Activated T-helper 17 cell treated with anti-CD3 and anti-CD28 coated beads, Interleukin-2, amount 50 U/mL, for 72 hours (primary cell): ENCODE results near the gene ZC3H10. TPM values are rescaled to one million over a fixed set of nuclear protein-coding genes. Genes with fewer than 3 reads are reported as not detected.
"Not testable (repeated sequence)": the region's sequence is repeated elsewhere in the genome, so short reads cannot be mapped to it uniquely, and the experiment has no call there.

Experiments used
- ATAC-seq: fragments of 150-1000 bp; cut with Tn5 transposase; replicated peaks from 2 replicates; pipeline ENCODE4 v1.10.0; 2021; ENCODE audit warnings: mild to moderate bottlenecking, moderate library complexity
- H3K27ac Mint-ChIP-seq: one replicate; pipeline ENCODE4 v1.8.0; 2022; ENCODE audit warnings: mixed read lengths
- H3K27me3 Mint-ChIP-seq: one replicate; pipeline ENCODE4 v1.8.0; 2022; ENCODE audit warnings: mixed read lengths
- H3K36me3 Mint-ChIP-seq: one replicate; pipeline ENCODE4 v1.8.0; 2022; ENCODE audit warnings: low read depth, mild to moderate bottlenecking, mixed read lengths
- H3K4me1 Mint-ChIP-seq: one replicate; pipeline ENCODE4 v1.8.0; 2022; ENCODE audit warnings: mixed read lengths
- H3K4me3 Mint-ChIP-seq: one replicate; pipeline ENCODE4 v1.8.0; 2022; ENCODE audit warnings: mild to moderate bottlenecking, mixed read lengths
- H3K9me3 Mint-ChIP-seq: one replicate; pipeline ENCODE4 v1.8.0; 2022; ENCODE audit warnings: mixed read lengths
- total RNA-seq, 2 donors: library from RNA; stranded (reverse); gene quantifications; one replicate each; pipeline ENCODE4 v1.2.3, GENCODE V29; 2022

The ZC3H10 gene
- total RNA-seq, 2 donors from 2014 or later, result 7.8 to 8.0 TPM

- H3K4me3 Mint-ChIP-seq, result no peak overlapping the region
- peaks cover 87% of the 10 kb centered on the region for H3K36me3 Mint-ChIP-seq
- H3K4me1 Mint-ChIP-seq, result peaks cover 8% of the 10 kb centered on the region
- no peaks in the 10 kb centered on the region for H3K9me3 Mint-ChIP-seq
- peak overlapping the region; percentile 18 for H3K27ac Mint-ChIP-seq
- ATAC-seq, result no peak
- no peaks in the 10 kb centered on the region for H3K27me3 Mint-ChIP-seq
Measured at GRCh38 chr12:56114084-56114483, 4.0 kb upstream of the ZC3H10 start.

- H3K9me3 Mint-ChIP-seq, result no peaks in the 10 kb centered on the region
- peak overlapping the region; percentile 100 for H3K27ac Mint-ChIP-seq
- no peaks in the 10 kb centered on the region for H3K27me3 Mint-ChIP-seq
- peak overlapping the region; percentile 97 for H3K4me3 Mint-ChIP-seq
- H3K36me3 Mint-ChIP-seq, result peaks cover 84% of the 10 kb centered on the region
- no peak for ATAC-seq
- H3K4me1 Mint-ChIP-seq, result peaks cover 16% of the 10 kb centered on the region
Measured at GRCh38 chr12:56115329-56115728, 2.7 kb upstream of the ZC3H10 start.

GRCh38 chr12:56116267-56117081 lies 1.6 kb upstream of the ZC3H10 start, which contains the start of gene RPL41:
RPL41 (plus strand) TSS chr12:56116633.
- H3K9me3 Mint-ChIP-seq, result no peaks in the 10 kb centered on the region
- H3K4me1 Mint-ChIP-seq, result peaks cover 16% of the 10 kb centered on the region
- peak; percentile 57 for ATAC-seq
- no peaks in the 10 kb centered on the region for H3K27me3 Mint-ChIP-seq
- peak within 1 kb of the TSS; percentile 100 for H3K27ac Mint-ChIP-seq
- H3K36me3 Mint-ChIP-seq, result peaks cover 84% of the 10 kb centered on the region
- peak within 1 kb of the TSS; percentile 97 for H3K4me3 Mint-ChIP-seq

DNA sequence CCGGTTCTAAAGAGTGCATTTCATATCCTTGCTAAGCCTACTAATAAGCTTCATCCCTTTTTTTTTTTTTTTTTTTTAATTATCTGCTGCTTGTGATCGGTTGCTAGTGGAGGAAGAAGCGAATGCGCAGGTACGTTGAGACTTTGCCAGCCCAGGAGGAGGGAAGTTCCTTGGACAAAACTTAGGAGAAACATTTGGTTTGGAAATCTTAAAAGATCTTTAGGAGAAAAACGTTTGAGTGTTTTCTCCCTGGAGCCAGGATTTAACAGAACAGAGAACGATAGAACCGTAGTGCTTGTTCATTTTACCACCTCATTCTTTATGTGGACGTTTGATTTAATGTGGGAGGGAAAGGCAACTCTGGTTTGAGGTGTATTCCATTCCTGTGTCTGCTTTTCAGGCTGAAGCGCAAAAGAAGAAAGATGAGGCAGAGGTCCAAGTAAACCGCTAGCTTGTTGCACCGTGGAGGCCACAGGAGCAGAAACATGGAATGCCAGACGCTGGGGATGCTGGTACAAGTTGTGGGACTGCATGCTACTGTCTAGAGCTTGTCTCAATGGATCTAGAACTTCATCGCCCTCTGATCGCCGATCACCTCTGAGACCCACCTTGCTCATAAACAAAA lies 872 bp upstream of the ZC3H10 start:
- Mint-ChIP-seq H3K27ac (peak overlapping the region; percentile 100), H3K4me3 (peak overlapping the region; percentile 97), H3K36me3 (peaks cover 84% of the 10 kb centered on the region), H3K4me1 (peaks cover 16% of the 10 kb centered on the region)
- H3K27me3 Mint-ChIP-seq, H3K9me3 Mint-ChIP-seq, ATAC-seq: not testable (repeated sequence)

- peak; percentile 1 for ATAC-seq
- Mint-ChIP-seq H3K27ac (peak overlapping the region; percentile 100), H3K27me3 (no peaks in the 10 kb centered on the region), H3K9me3 (no peaks in the 10 kb centered on the region), H3K36me3 (peaks cover 72% of the 10 kb centered on the region), H3K4me3 (peak overlapping the region; percentile 97), H3K4me1 (peaks cover 19% of the 10 kb centered on the region)
Measured at GRCh38 chr12:56118688-56119357, 757 bp downstream of the ZC3H10 start.

DNA sequence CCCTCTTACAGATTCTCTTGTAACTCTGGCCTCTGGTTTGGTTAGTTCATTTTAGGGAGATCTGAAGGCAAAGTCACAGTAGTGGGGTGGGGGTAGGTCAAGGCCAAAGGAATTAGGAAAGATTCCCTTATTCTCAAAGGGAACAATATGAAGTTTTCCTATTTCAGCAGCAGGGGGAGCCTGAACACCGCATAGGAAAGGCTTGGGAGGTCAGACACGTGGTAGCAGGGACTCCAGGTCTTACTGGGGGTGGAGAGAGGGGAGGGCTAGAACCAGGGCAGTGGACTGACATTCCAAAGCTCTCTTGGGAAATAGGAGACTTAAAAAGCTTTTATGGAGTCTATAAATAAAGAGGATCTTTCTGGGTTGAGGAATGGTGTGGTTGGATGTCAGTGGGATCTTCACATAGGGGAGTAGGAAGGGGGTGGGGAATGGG lies 1.3 kb downstream of the ZC3H10 start:
- peaks cover 72% of the 10 kb centered on the region for H3K36me3 Mint-ChIP-seq
- H3K9me3 Mint-ChIP-seq, result no peaks in the 10 kb centered on the region
- no peak for ATAC-seq
- no peaks in the 10 kb centered on the region for H3K27me3 Mint-ChIP-seq
- peak overlapping the region; percentile 100 for H3K27ac Mint-ChIP-seq
- H3K4me3 Mint-ChIP-seq, result peak overlapping the region; percentile 97
- peaks cover 24% of the 10 kb centered on the region for H3K4me1 Mint-ChIP-seq

GRCh38 chr12:56120158-56120846 lies 2.2 kb downstream of the ZC3H10 start:
- H3K9me3 Mint-ChIP-seq, result no peaks in the 10 kb centered on the region
- ATAC-seq, result no peak
- H3K4me3 Mint-ChIP-seq, result peak overlapping the region; percentile 97
- H3K27ac Mint-ChIP-seq, result peak overlapping the region; percentile 100
- peaks cover 73% of the 10 kb centered on the region for H3K36me3 Mint-ChIP-seq
- no peaks in the 10 kb centered on the region for H3K27me3 Mint-ChIP-seq
- peaks cover 24% of the 10 kb centered on the region for H3K4me1 Mint-ChIP-seq

- H3K27me3 Mint-ChIP-seq, result no peaks in the 10 kb centered on the region
- no peak overlapping the region for H3K4me3 Mint-ChIP-seq
- H3K36me3 Mint-ChIP-seq, result peaks cover 70% of the 10 kb centered on the region
- ATAC-seq, result no peak
- peak overlapping the region; percentile 50 for H3K27ac Mint-ChIP-seq
- H3K9me3 Mint-ChIP-seq, result no peaks in the 10 kb centered on the region
- H3K4me1 Mint-ChIP-seq, result peaks cover 29% of the 10 kb centered on the region
Measured at GRCh38 chr12:56121204-56121870, 3.3 kb downstream of the ZC3H10 start.

GRCh38 chr12:56122637-56123036 lies 4.6 kb downstream of the ZC3H10 start:
- H3K27ac Mint-ChIP-seq, result peak overlapping the region; percentile 50
- no peaks in the 10 kb centered on the region for H3K27me3 Mint-ChIP-seq
- ATAC-seq, result no peak
- H3K4me3 Mint-ChIP-seq, result no peak overlapping the region
- H3K4me1 Mint-ChIP-seq, result peaks cover 38% of the 10 kb centered on the region
- H3K9me3 Mint-ChIP-seq, result no peaks in the 10 kb centered on the region
- peaks cover 58% of the 10 kb centered on the region for H3K36me3 Mint-ChIP-seq

GRCh38 chr12:56124133-56124532 lies 6.1 kb downstream of the ZC3H10 start:
- Mint-ChIP-seq H3K4me3 (peak overlapping the region; percentile 28), H3K27me3 (no peaks in the 10 kb centered on the region)

GRCh38 chr12:56126732-56127239 lies 8.7 kb downstream of the ZC3H10 start:
- Mint-ChIP-seq H3K36me3 (peaks cover 62% of the 10 kb centered on the region), H3K4me1 (peaks cover 42% of the 10 kb centered on the region), H3K27ac (peak overlapping the region; percentile 83), H3K27me3 (no peaks in the 10 kb centered on the region), H3K4me3 (peak overlapping the region; percentile 98), H3K9me3 (no peaks in the 10 kb centered on the region)
- no peak for ATAC-seq

More at GRCh38 chr12:56124133-56124532, 6.1 kb downstream of the ZC3H10 start:
- no peak for ATAC-seq
- Mint-ChIP-seq H3K36me3 (peaks cover 60% of the 10 kb centered on the region), H3K4me1 (peaks cover 34% of the 10 kb centered on the region), H3K9me3 (no peaks in the 10 kb centered on the region), H3K27ac (peak overlapping the region; percentile 71)

DNA sequence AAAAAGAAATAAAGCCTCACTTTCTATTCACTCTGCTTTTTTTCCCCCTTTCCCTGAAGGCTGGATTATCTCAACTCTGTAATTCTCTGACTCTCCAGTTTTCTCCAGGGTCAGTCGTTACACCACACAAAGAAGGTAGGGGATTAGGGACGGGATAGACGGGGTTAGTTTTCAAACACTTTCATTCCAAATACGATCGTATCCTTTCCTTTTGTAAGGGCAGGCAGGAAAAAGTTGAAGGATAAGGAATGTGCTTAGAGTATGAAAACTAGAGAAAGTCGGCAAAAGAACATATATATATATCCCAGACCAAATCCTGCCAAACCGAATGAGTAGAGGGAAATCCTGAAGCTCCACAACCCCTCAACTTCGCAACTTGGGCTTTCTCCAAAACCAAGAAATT lies 9.4 kb downstream of the ZC3H10 start:
- Mint-ChIP-seq H3K4me1 (peaks cover 49% of the 10 kb centered on the region), H3K4me3 (peak overlapping the region; percentile 98), H3K9me3 (no peaks in the 10 kb centered on the region), H3K27ac (peak overlapping the region; percentile 83), H3K27me3 (no peaks in the 10 kb centered on the region), H3K36me3 (peaks cover 65% of the 10 kb centered on the region)
- ATAC-seq, result no peak

DNA sequence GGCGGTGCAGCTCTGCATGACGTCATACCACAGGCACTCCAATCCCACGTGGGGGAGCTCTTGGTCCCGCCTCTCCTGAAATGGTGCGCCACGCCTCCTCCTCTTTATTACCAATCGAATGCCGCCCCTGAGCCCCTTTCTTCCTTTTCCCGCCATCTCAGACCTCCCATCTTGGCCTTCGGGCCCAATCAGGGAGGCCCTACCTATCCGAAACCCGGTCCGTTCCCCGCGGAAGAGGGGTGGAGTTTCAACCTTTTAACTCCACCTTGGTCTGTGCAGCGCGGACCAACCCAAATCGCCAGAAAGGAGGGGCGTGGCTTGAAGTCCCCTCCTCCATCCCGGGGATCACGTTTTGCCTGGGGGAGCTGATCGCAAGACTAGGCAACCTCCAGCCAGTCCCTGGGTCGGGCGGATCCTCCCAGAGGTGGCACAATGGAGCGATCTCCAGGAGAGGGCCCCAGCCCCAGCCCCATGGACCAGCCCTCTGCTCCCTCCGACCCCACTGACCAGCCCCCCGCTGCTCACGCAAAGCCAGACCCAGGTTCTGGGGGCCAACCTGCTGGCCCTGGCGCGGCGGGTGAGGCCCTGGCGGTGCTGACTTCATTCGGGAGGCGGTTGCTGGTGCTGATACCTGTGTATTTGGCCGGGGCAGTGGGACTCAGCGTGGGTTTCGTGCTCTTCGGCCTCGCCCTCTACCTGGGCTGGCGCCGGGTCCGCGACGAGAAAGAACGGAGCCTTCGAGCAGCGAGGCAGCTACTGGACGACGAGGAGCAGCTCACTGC lies 10.0 kb downstream of the ZC3H10 start, which contains the start of gene ESYT1:
Gene ESYT1 (plus strand): TSS at position 380 of the 782 bp plus-strand sequence. CDS start 53 bp downstream, at position 433.
- ATAC-seq, result peak; percentile 95
- peak within 1 kb of the TSS; percentile 83 for H3K27ac Mint-ChIP-seq
- H3K9me3 Mint-ChIP-seq, result no peaks in the 10 kb centered on the region
- H3K27me3 Mint-ChIP-seq, result no peaks in the 10 kb centered on the region
- H3K36me3 Mint-ChIP-seq, result peaks cover 71% of the 10 kb centered on the region
- peaks cover 50% of the 10 kb centered on the region for H3K4me1 Mint-ChIP-seq
- H3K4me3 Mint-ChIP-seq, result peak within 1 kb of the TSS; percentile 98
